Ovary (tissue), 3 donors: Measurements from ENCODE around the gene PWP2.
"Not testable (repeated sequence)": the region's sequence is repeated elsewhere in the genome, so short reads cannot be mapped to it uniquely, and the experiment has no call there.

Experiments used
- EP300 ChIP-seq: sonication (generic); formaldehyde crosslinking; IDR thresholded peaks from one replicate; pipeline ENCODE4 v1.6.1; 2017; ENCODE audit warnings: antibody characterized with exemption
- POLR2A ChIP-seq: fragments of 450-650 bp; IDR thresholded peaks from one replicate; pipeline ENCODE4 v1.6.1; 2017; ENCODE audit warnings: antibody characterized with exemption, mild to moderate bottlenecking, moderate library complexity
- TF ChIP-seq, protein P1 (sequence below), 3 donors: fragments of 450-650 bp in 2 of 3; fragments of 200-600 bp in 1 of 3; IDR thresholded peaks; one replicate each; pipeline versions ENCODE4 v1.5.1 to v1.8.0; 2016 to 2022; ENCODE audit warnings: antibody characterized with exemption in 3 of 3, mild to moderate bottlenecking in 1 of 3
- donor health status: DM: no; HTN: no; CAD: no.

DNA sequence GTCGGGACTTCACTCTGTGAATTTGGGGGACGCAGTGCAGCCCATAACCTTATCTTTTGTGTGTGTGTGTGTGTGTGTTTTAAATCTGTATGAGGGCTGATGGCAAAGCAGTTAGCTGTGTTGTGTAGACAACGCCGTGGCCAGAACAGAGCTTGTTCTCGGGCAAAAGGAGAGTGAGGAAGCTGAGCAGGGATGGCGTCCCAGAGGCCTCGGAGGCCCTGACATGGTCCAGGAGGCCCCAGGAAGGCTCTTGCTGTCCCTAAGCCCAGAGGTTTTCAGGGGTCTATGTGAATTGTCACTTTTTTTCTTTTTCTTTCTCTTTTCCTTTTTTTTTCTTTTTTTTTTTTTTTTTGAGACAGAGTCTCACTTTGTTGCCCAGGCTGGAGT lies 50.9 kb downstream of the PWP2 start:
- TF ChIP-seq, protein P1, sequence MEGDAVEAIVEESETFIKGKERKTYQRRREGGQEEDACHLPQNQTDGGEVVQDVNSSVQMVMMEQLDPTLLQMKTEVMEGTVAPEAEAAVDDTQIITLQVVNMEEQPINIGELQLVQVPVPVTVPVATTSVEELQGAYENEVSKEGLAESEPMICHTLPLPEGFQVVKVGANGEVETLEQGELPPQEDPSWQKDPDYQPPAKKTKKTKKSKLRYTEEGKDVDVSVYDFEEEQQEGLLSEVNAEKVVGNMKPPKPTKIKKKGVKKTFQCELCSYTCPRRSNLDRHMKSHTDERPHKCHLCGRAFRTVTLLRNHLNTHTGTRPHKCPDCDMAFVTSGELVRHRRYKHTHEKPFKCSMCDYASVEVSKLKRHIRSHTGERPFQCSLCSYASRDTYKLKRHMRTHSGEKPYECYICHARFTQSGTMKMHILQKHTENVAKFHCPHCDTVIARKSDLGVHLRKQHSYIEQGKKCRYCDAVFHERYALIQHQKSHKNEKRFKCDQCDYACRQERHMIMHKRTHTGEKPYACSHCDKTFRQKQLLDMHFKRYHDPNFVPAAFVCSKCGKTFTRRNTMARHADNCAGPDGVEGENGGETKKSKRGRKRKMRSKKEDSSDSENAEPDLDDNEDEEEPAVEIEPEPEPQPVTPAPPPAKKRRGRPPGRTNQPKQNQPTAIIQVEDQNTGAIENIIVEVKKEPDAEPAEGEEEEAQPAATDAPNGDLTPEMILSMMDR (IDR thresholded peaks at IDR 0.05): not testable (repeated sequence)
- TF ChIP-seq EP300, POLR2A: not testable (repeated sequence)
